Measurements from ENCODE around the gene TTLL10. TPM values are rescaled to one million over a fixed set of nuclear protein-coding genes. Genes with fewer than 3 reads are reported as not detected.
A peak's percentile ranks its signal among the peaks of the same experiment; 100 is the strongest.
"Not testable (repeated sequence)": the region's sequence is repeated elsewhere in the genome, so short reads cannot be mapped to it uniquely, and the experiment has no call there.

TTLL10 gene
- total RNA-seq, 1 experiment from 2014 or later, result 0.68 TPM

- not testable (repeated sequence) for H2BK20ac ChIP-seq (ENCODE audit: low read depth, low read length, poor library complexity, severe bottlenecking); H3K4me2 ChIP-seq (ENCODE audit: insufficient read depth, insufficient read length, low read length); H4K91ac ChIP-seq (ENCODE audit: insufficient read length, low read depth, low read length); H3K79me2 ChIP-seq (ENCODE audit: insufficient read depth, low read length); H2BK5ac ChIP-seq (ENCODE audit: insufficient read length, low read length); H3T11ph ChIP-seq (ENCODE audit: low read length); H3K9me3 ChIP-seq (ENCODE audit: control insufficient read depth, low read depth, low read length); H4K8ac ChIP-seq (replicated peaks; ENCODE audit: insufficient read length, low read depth, low read length); H4K20me1 ChIP-seq (ENCODE audit: control insufficient read depth, insufficient read depth, insufficient read length); H3K4me1 Mint-ChIP-seq; H3K27ac ChIP-seq (ENCODE audit: insufficient read length, low read depth, low read length); H2AFZ ChIP-seq (ENCODE audit: low read length); H4K5ac ChIP-seq (ENCODE audit: insufficient read length, low read depth, low read length); H3K14ac ChIP-seq (ENCODE audit: insufficient read depth, low read length); H3K18ac ChIP-seq (ENCODE audit: insufficient read length, low read depth, low read length); H3K23ac ChIP-seq (ENCODE audit: insufficient read length, low read depth, low read length); DNase-seq; H2BK12ac ChIP-seq (ENCODE audit: insufficient read length, low read depth, low read length); H3K9ac ChIP-seq (ENCODE audit: extremely low read depth, insufficient read length, low read length); H3K56ac ChIP-seq (ENCODE audit: insufficient read length, low read depth, low read length); H3K4ac ChIP-seq (ENCODE audit: low read depth, low read length); H3K27me3 ChIP-seq (ENCODE audit: insufficient read depth, low read length); H3K4me3 Mint-ChIP-seq; H3K23me2 ChIP-seq (ENCODE audit: insufficient read length, low read depth, low read length, poor library complexity, severe bottlenecking); H2BK15ac ChIP-seq (ENCODE audit: low read depth, low read length); H2BK120ac ChIP-seq (ENCODE audit: low read depth, low read length, poor library complexity, severe bottlenecking); H2AK5ac ChIP-seq (ENCODE audit: insufficient read length, low read length); H3K79me1 ChIP-seq (ENCODE audit: insufficient read depth, low read depth, low read length, poor library complexity, severe bottlenecking); H3K4me1 ChIP-seq (ENCODE audit: insufficient read depth, low read length)
- WGBS (ENCODE audit: extremely low coverage, insufficient read length, low lambda C conversion rate), result no CpG with 5 or more reads among the region's 14 CpGs
- H3K27me3 Mint-ChIP-seq (ENCODE audit: low read depth), result peaks cover 45% of the 10 kb centered on the region
- peaks cover 29 to 36% of the 10 kb centered on the region in 2 experiments for H3K9me3 Mint-ChIP-seq
- peak overlapping the region in 1 of 3 experiments; percentile 17; a peak in 3 of 7 replicates for H3K27ac Mint-ChIP-seq
- peaks cover 6 to 20% (median 18%) of the 10 kb centered on the region in 3 experiments; a peak in 6 of 7 replicates for H3K36me3 Mint-ChIP-seq (ENCODE audit: insufficient read depth in 1 of 3, low read depth in 3 of 3)
These were observed 20.5 kb upstream of the TTLL10 start for GRCh38 chr1:1153215-1153614.

Data from H9 (cell line).